Measurements from ENCODE around the gene C16orf87.

DNA sequence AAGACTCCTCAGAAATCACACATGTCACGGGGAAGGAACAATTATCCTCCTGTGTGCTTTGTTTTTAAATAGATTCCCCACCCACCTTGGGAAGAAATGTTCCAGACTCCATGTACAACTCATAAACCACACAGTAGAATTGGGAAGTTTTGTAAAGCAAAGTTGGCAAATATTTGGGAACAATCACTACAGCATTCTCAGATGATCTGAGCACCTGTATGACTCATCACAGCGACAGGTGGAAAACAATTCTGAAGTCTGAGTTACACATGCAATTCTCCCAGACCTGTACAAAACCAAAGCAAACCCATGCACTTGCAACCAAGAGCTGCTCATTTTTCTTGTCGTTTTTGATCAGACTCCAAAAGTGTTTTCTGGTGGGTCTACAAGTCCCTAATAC is 68.4 kb downstream of the C16orf87 start:
- TF ChIP-seq, protein P1, sequence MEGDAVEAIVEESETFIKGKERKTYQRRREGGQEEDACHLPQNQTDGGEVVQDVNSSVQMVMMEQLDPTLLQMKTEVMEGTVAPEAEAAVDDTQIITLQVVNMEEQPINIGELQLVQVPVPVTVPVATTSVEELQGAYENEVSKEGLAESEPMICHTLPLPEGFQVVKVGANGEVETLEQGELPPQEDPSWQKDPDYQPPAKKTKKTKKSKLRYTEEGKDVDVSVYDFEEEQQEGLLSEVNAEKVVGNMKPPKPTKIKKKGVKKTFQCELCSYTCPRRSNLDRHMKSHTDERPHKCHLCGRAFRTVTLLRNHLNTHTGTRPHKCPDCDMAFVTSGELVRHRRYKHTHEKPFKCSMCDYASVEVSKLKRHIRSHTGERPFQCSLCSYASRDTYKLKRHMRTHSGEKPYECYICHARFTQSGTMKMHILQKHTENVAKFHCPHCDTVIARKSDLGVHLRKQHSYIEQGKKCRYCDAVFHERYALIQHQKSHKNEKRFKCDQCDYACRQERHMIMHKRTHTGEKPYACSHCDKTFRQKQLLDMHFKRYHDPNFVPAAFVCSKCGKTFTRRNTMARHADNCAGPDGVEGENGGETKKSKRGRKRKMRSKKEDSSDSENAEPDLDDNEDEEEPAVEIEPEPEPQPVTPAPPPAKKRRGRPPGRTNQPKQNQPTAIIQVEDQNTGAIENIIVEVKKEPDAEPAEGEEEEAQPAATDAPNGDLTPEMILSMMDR (IDR thresholded peaks at IDR 0.05): no peak
- no peak for TF ChIP-seq POLR2AphosphoS5 (IDR thresholded peaks at IDR 0.05)

Data from upper lobe of left lung (tissue), 4 donors.